Esophagus squamous epithelium (tissue), 4 donors: ENCODE results near the gene TAF9B.
"Not testable (repeated sequence)": the region's sequence is repeated elsewhere in the genome, so short reads cannot be mapped to it uniquely, and the experiment has no call there.

ENCODE experiments used
- CTCF ChIP-seq, 6 experiments: fragments of 450-650 bp in 4 of 6; fragments of 200-600 bp in 2 of 6; sonication (generic) in 2 of 6; IDR thresholded peaks; one replicate each; pipeline ENCODE4 v1.5.1; 2016 to 2019; ENCODE audit warnings: antibody characterized with exemption in 6 of 6, mild to moderate bottlenecking in 4 of 6, moderate library complexity in 4 of 6
- POLR2A ChIP-seq, 4 donors: fragments of 450-650 bp; IDR thresholded peaks; one replicate each; pipeline ENCODE4 v1.6.1; 2017; ENCODE audit warnings: antibody characterized with exemption in 4 of 4, mild to moderate bottlenecking in 4 of 4, moderate library complexity in 3 of 4

GRCh38 chrX:78081413-78081812, 58.0 kb downstream of the TAF9B start:
- not testable (repeated sequence) for TF ChIP-seq CTCF, POLR2A (IDR thresholded peaks at IDR 0.05)
